ENCODE data around the gene PTCH2.
"Not testable (repeated sequence)": the region's sequence is repeated elsewhere in the genome, so short reads cannot be mapped to it uniquely, and the experiment has no call there.

Gene PTCH2

GRCh38 chr1:44805311-44806024, 37.6 kb downstream of the PTCH2 start:
- FAIRE-seq (no peak), DNase-seq (ENCODE audit: insufficient read length) (no peak)
- no peak for TF ChIP-seq POLR2AphosphoS5 (IDR thresholded peaks at IDR 0.05; ENCODE audit: low read depth, low read length)
- TF ChIP-seq POLR2A (IDR thresholded peaks at IDR 0.05; ENCODE audit: low read depth, low read length), result no peak
- no peak for TF ChIP-seq TAF1 (IDR thresholded peaks at IDR 0.05; ENCODE audit: borderline replicate concordance, low read depth, low read length)

- no peak for DNase-seq (ENCODE audit: insufficient read length)
- FAIRE-seq, result no peak
- no peak for TF ChIP-seq POLR2AphosphoS5 (IDR thresholded peaks at IDR 0.05; ENCODE audit: low read depth, low read length)
- no peak for TF ChIP-seq POLR2A (IDR thresholded peaks at IDR 0.05; ENCODE audit: low read depth, low read length)
- TF ChIP-seq TAF1 (IDR thresholded peaks at IDR 0.05; ENCODE audit: borderline replicate concordance, low read depth, low read length), result no peak
Measured at GRCh38 chr1:44803312-44804095, 39.5 kb downstream of the PTCH2 start.

DNA sequence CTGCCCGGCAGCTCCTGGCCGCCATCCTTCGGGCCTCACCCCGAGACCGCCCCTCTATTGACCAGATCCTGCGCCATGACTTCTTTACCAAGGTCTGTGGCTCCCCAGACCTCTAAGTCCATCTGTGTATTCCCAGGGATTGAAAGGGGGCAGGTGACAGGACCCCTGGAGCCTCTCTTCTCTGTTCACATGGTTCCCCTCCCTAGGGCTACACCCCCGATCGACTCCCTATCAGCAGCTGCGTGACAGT, 40.1 kb downstream of the PTCH2 start:
- FAIRE-seq (no peak), DNase-seq (ENCODE audit: insufficient read length) (no peak)
- TF ChIP-seq TAF1 (IDR thresholded peaks at IDR 0.05; ENCODE audit: borderline replicate concordance, low read depth, low read length) (no peak), POLR2A (IDR thresholded peaks at IDR 0.05; ENCODE audit: low read depth, low read length) (no peak), POLR2AphosphoS5 (IDR thresholded peaks at IDR 0.05; ENCODE audit: low read depth, low read length) (no peak)

GRCh38 chr1:44802306-44803061, 40.6 kb downstream of the PTCH2 start:
- DNase-seq (ENCODE audit: insufficient read length) (no peak), FAIRE-seq (no peak)
- TF ChIP-seq POLR2A (IDR thresholded peaks at IDR 0.05; ENCODE audit: low read depth, low read length) (no peak), TAF1 (IDR thresholded peaks at IDR 0.05; ENCODE audit: borderline replicate concordance, low read depth, low read length) (no peak), POLR2AphosphoS5 (IDR thresholded peaks at IDR 0.05; ENCODE audit: low read depth, low read length) (no peak)

GRCh38 chr1:44801491-44802305, 41.4 kb downstream of the PTCH2 start:
- TF ChIP-seq TAF1 (IDR thresholded peaks at IDR 0.05; ENCODE audit: borderline replicate concordance, low read depth, low read length) (no peak), POLR2A (IDR thresholded peaks at IDR 0.05; ENCODE audit: low read depth, low read length) (no peak)
- no peak for DNase-seq (ENCODE audit: insufficient read length)
- FAIRE-seq, result peak; percentile 84

DNA sequence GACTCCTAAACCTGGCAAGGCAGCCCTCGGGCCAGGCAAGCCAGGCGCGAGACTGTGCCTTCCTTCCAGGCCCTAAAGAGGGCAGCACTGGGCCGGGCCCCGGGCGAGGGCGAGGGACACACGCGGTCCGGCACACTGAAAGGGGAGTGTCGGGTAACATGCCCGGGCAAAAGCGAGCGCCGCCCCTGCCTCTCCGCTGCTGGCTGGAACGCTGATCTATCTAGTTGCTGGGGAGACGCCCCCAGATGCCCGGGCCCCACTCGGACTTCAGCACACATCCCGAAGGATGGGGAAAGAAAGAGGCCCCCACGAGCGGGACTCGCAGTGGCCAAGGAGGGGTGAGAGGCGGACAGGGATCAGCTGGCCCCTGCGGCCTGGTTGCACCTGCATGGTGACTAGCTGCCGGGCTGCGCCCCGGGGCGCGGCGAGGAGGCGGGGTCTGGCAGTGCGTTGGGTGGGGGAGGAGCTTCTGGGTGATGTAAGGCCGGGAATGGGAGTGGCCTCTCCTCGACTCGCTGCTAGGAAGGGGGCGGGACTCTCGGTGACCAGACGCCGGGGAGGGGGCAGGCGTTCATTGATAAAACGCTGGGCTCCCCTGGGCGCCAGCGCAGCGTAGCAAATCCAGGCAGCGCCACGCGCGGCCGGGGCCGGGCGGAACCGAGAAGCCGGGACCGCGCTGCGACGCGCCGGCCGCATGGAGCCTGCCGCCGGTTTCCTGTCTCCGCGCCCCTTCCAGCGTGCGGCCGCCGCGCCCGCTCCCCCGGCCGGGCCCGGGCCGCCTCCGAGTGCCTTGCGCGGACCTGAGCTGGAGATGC, 43.1 kb downstream of the PTCH2 start, which contains the start of gene PLK3:
Gene PLK3 (plus strand): TSS at position 608 of the 815 bp plus-strand sequence. CDS start 87 bp downstream, at position 695.
- FAIRE-seq, result peak; percentile 99
- TF ChIP-seq POLR2A (IDR thresholded peaks at IDR 0.05; ENCODE audit: low read depth, low read length) (peak; percentile 95), TAF1 (IDR thresholded peaks at IDR 0.05; ENCODE audit: borderline replicate concordance, low read depth, low read length) (peak; percentile 72; the same call in 1 of the 2 replicates), POLR2AphosphoS5 (IDR thresholded peaks at IDR 0.05; ENCODE audit: low read depth, low read length) (peak; percentile 91)

GRCh38 chr1:44798481-44799365, 44.3 kb downstream of the PTCH2 start:
- no peak for DNase-seq (ENCODE audit: insufficient read length)
- no peak for FAIRE-seq
- TF ChIP-seq TAF1 (IDR thresholded peaks at IDR 0.05; ENCODE audit: borderline replicate concordance, low read depth, low read length), result no peak
- no peak for TF ChIP-seq POLR2A (IDR thresholded peaks at IDR 0.05; ENCODE audit: low read depth, low read length)
- TF ChIP-seq POLR2AphosphoS5 (IDR thresholded peaks at IDR 0.05; ENCODE audit: low read depth, low read length), result no peak

More for the DNA sequence above, 43.1 kb downstream of the PTCH2 start, which contains the start of gene PLK3:
- DNase-seq (ENCODE audit: insufficient read length), result peak; percentile 95

GRCh38 chr1:44797886-44798285, 45.2 kb downstream of the PTCH2 start:
- FAIRE-seq; DNase-seq (ENCODE audit: insufficient read length): not testable (repeated sequence)

GRCh38 chr1:44792736-44793502, 50.1 kb downstream of the PTCH2 start:
- TF ChIP-seq POLR2A (IDR thresholded peaks at IDR 0.05; ENCODE audit: low read depth, low read length), result no peak
- TF ChIP-seq POLR2AphosphoS5 (IDR thresholded peaks at IDR 0.05; ENCODE audit: low read depth, low read length), result no peak
- TF ChIP-seq TAF1 (IDR thresholded peaks at IDR 0.05; ENCODE audit: borderline replicate concordance, low read depth, low read length), result no peak
- no peak for DNase-seq (ENCODE audit: insufficient read length)
- no peak for FAIRE-seq

All from GM12892 (cell line).